Activated B cell treated with CpG ODN at 0.5 μM for 24 hours (primary cell): ENCODE results near the gene CADPS. TPM values are rescaled to one million over a fixed set of nuclear protein-coding genes. Genes with fewer than 3 reads are reported as not detected.

Source experiments
- ATAC-seq: fragments of 200-7000 bp; cut with Tn5 transposase; one replicate; pipeline ENCODE4 v1.10.0; 2021; ENCODE audit warnings: low read depth, mild to moderate bottlenecking, moderate library complexity
- CTCF ChIA-PET: fragments of 350-600 bp; sonication (Branson Sonifier 250); formaldehyde crosslinking; loops from one replicate; lab custom pipeline; 2021; ENCODE audit warnings: antibody characterized with exemption; lab: Charles Lee
- POLR2A ChIA-PET: fragments of 350-600 bp; sonication (Branson Sonifier 250); formaldehyde crosslinking; loops from one replicate; lab custom pipeline; 2021; ENCODE audit warnings: antibody characterized with exemption; lab: Charles Lee
- DNase-seq: peaks from one replicate; pipeline ENCODE4 v3.0.0; 2022
- H3K27ac Mint-ChIP-seq: one replicate; pipeline ENCODE4 v1.8.0; 2020; ENCODE audit warnings: mixed read lengths
- H3K27me3 Mint-ChIP-seq: one replicate; pipeline ENCODE4 v1.8.0; 2021; ENCODE audit warnings: mixed read lengths
- H3K36me3 Mint-ChIP-seq: one replicate; pipeline ENCODE4 v1.8.0; 2021; ENCODE audit warnings: low read depth, mixed read lengths
- H3K4me1 Mint-ChIP-seq: one replicate; pipeline ENCODE4 v1.8.0; 2021; ENCODE audit warnings: mixed read lengths
- H3K4me3 Mint-ChIP-seq: one replicate; pipeline ENCODE4 v1.8.0; 2020; ENCODE audit warnings: mild to moderate bottlenecking, mixed read lengths
- H3K9me3 Mint-ChIP-seq: one replicate; pipeline ENCODE4 v1.8.0; 2020; ENCODE audit warnings: mixed read lengths
- intact Hi-C: fragments of 100-400 bp; cut with micrococcal nuclease; formaldehyde crosslinking; loops from one replicate; pipeline ENCODE4 v1.15.1; 2024
- total RNA-seq: library from RNA; stranded (reverse); gene quantifications from 2 replicates; pipeline ENCODE4 v1.2.3, GENCODE V29; 2022
- TF ChIP-seq, protein P1 (sequence below): fragments of 200-600 bp; IDR thresholded peaks from one replicate; pipeline ENCODE4 v1.8.0; 2022; ENCODE audit warnings: antibody characterized with exemption, mild to moderate bottlenecking

The CADPS gene
- total RNA-seq, 1 donor from 2014 or later: not detected

DNA sequence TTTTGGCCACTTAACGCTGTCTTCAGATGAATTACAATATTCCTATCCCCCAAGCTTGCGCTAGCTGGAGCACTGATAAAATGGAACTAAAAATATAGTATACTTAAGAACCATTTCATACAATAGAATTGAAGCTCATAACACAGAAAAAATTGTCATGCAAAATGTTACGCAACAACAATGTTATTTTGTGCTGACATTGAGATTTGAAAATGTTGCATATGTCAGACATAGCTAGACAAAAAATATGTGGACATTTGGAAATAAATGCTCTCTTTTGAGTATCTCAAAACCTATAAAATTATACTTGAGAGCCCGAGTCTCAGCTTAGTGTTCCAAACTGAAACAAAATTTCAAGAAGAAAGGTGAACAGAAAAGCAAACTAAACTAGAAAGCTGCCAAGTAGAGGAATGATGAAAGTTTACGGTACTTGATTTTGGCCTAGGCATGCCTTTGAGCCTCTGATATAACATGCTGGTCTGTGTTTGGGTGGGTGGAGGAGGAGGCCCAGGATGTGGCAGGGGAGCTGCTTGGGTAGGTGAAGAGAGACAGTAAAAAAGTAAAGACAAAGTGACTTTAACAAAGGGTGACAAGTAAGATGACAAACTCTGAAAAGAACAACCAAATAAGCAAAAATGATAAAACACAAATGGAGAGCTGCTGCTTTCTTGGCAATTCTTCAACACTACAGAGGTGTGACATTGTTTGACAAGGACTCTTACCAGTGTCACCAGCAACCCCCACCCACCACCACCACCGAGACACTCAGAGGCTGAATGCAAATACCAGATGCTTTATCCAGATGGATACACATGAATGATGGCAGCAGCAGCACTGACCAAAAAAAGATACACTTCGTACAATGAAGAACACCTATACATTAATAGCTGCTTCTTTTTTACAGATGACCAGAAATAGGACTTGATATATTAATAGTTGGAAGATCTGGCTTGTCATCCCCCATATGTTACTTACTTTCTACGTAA is 372.6 kb downstream of the CADPS start:
- Mint-ChIP-seq H3K4me1 (peaks cover 4% of the 10 kb centered on the region), H3K27me3 (no peaks in the 10 kb centered on the region), H3K4me3 (no peak overlapping the region), H3K36me3 (no peaks in the 10 kb centered on the region), H3K27ac (no peak overlapping the region), H3K9me3 (no peaks in the 10 kb centered on the region)
- ChIA-PET POLR2A (no interaction called here), CTCF (no interaction called here)
- ATAC-seq: no peak
- TF ChIP-seq, protein P1, sequence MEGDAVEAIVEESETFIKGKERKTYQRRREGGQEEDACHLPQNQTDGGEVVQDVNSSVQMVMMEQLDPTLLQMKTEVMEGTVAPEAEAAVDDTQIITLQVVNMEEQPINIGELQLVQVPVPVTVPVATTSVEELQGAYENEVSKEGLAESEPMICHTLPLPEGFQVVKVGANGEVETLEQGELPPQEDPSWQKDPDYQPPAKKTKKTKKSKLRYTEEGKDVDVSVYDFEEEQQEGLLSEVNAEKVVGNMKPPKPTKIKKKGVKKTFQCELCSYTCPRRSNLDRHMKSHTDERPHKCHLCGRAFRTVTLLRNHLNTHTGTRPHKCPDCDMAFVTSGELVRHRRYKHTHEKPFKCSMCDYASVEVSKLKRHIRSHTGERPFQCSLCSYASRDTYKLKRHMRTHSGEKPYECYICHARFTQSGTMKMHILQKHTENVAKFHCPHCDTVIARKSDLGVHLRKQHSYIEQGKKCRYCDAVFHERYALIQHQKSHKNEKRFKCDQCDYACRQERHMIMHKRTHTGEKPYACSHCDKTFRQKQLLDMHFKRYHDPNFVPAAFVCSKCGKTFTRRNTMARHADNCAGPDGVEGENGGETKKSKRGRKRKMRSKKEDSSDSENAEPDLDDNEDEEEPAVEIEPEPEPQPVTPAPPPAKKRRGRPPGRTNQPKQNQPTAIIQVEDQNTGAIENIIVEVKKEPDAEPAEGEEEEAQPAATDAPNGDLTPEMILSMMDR: no peak
- no peak for DNase-seq
- intact Hi-C loops: no loop called here

DNA sequence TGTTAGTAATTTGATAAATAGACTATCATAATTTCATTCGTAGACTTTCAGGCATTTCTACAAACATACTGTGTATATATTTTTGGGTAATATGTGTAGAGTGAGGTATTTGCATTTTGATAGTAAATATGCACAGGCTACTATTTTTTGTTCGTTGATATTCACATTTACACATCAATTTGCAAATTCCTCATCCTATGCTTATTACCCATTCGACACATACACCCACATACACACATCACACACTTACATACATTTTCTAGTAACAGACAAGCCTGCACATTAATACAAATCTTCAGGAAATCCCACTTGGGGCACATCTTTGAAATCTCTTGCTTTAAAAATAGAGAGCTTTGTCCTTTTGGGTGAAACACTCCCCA is 373.9 kb downstream of the CADPS start:
- Mint-ChIP-seq H3K27me3 (no peaks in the 10 kb centered on the region), H3K36me3 (no peaks in the 10 kb centered on the region), H3K27ac (no peak overlapping the region), H3K9me3 (no peaks in the 10 kb centered on the region), H3K4me1 (peaks cover 4% of the 10 kb centered on the region), H3K4me3 (no peak overlapping the region)
- ChIA-PET POLR2A (no interaction called here), CTCF (no interaction called here)
- intact Hi-C loops: no loop called here
- TF ChIP-seq, protein P1: no peak
- DNase-seq (no peak), ATAC-seq (no peak)

DNA sequence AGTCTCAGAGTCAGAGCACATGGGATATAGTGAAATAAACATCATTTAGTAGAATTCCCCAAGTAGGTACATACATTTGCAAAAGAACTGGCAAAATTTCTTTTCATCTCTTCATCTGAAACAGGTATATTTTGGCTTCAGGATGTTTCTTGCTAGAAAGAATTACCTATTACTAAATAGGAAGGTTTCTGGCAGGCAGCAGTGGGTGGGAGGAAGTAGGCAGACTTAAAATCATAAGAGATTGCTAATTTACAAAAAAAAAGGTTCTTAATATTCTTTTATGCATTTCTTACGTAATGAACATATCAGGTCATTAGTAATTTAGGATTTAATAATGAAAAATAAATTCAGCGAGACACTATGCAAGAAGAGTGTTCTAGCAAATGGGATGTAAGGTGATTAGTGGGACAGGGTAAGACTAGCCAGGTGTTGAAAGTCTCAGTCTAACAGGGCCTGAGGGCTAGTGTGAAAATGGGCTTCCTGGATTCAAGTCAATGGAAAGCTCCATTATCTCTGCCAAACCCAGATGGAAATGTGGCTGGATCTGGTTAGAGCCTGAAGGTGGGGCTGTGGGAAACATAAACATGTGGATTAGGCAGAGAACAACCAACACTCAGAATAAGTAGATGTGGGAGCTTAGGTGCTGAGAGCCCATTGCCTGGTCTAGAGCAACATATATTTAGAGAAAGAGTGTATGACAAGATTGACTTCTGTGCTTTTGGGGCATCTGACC is 374.5 kb downstream of the CADPS start:
- intact Hi-C loops: no loop called here
- Mint-ChIP-seq H3K4me3 (no peak overlapping the region), H3K4me1 (peaks cover 4% of the 10 kb centered on the region), H3K27me3 (no peaks in the 10 kb centered on the region), H3K36me3 (no peaks in the 10 kb centered on the region), H3K27ac (no peak overlapping the region), H3K9me3 (no peaks in the 10 kb centered on the region)
- TF ChIP-seq, protein P1: no peak
- no peak for DNase-seq
- ChIA-PET POLR2A (no interaction called here), CTCF (no interaction called here)
- no peak for ATAC-seq

DNA sequence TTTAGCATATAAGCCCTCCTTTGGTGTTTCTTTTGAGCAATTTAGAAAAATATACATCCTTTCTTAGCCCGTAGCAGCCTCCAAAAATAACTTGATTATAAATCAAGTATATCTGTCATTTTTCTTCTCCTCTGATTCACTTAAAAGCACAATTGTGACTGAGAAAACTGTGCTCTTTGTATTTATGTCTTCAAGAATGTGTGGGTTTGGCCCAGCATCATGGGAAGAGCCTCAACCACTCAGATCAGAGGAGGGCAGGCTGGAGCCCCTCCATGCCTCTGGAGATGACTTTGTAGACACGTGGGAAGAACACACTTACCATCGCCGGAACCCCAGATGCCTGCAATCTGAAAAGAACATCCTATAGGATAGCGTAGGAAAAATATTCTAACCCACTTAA is 378.1 kb downstream of the CADPS start:
- H3K27me3 Mint-ChIP-seq: no peaks in the 10 kb centered on the region
- ATAC-seq: no peak
- no peak overlapping the region for H3K27ac Mint-ChIP-seq
- no peaks in the 10 kb centered on the region for H3K36me3 Mint-ChIP-seq
- ChIA-PET CTCF (no interaction called here), POLR2A (no interaction called here)
- no peaks in the 10 kb centered on the region for H3K9me3 Mint-ChIP-seq
- no peak overlapping the region for H3K4me3 Mint-ChIP-seq
- no peak for DNase-seq
- intact Hi-C loops: no loop called here
- H3K4me1 Mint-ChIP-seq: no peaks in the 10 kb centered on the region
- TF ChIP-seq, protein P1: no peak

DNA sequence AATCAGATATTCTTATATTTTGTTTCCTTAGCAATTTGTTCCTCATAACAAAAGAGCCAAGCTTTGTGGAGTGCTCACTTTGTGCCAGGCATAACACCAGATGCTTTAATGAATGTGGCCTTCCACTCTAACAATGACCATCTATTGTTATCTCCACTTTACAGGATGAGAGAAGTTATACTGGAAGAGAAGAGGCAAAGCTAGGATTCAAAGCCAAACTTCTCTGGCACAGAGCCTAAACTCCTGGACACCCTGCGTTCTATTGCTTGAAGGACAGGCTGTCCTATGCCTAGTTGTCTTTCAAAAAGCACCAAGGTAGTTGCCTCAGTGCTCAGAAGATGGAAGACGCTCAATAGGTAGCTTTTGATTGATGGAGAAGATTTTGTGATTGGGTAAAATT is 378.7 kb downstream of the CADPS start:
- H3K4me3 Mint-ChIP-seq: no peak overlapping the region
- ChIA-PET CTCF (no interaction called here), POLR2A (no interaction called here)
- TF ChIP-seq, protein P1: no peak
- no peaks in the 10 kb centered on the region for H3K4me1 Mint-ChIP-seq
- ATAC-seq (no peak), DNase-seq (no peak)
- H3K36me3 Mint-ChIP-seq: no peaks in the 10 kb centered on the region
- intact Hi-C loops: no loop called here
- H3K27me3 Mint-ChIP-seq: no peaks in the 10 kb centered on the region
- H3K27ac Mint-ChIP-seq: no peak overlapping the region
- H3K9me3 Mint-ChIP-seq: no peaks in the 10 kb centered on the region
